Activated CD8-positive, alpha-beta memory T cell treated with anti-CD3 and anti-CD28 coated beads for 36 hours (primary cell): ENCODE data around the gene RPS10. TPM values are rescaled to one million over a fixed set of nuclear protein-coding genes. Genes with fewer than 3 reads are reported as not detected.

ENCODE experiments used
- CTCF ChIA-PET: fragments of 350-600 bp; sonication (Branson Sonifier 250); formaldehyde crosslinking; loops from one replicate; lab custom pipeline; 2021; ENCODE audit warnings: antibody characterized with exemption; lab: Charles Lee
- POLR2A ChIA-PET: fragments of 350-600 bp; sonication (Branson Sonifier 250); formaldehyde crosslinking; loops from one replicate; lab custom pipeline; 2021; ENCODE audit warnings: antibody characterized with exemption; lab: Charles Lee
- total RNA-seq, 2 experiments: library from RNA; stranded (reverse); gene quantifications; one replicate each; pipeline ENCODE4 v1.2.3, GENCODE V29; 2021

The RPS10 gene
- total RNA-seq, 2 experiments from 2014 or later: 2,077 to 2,110 TPM

DNA sequence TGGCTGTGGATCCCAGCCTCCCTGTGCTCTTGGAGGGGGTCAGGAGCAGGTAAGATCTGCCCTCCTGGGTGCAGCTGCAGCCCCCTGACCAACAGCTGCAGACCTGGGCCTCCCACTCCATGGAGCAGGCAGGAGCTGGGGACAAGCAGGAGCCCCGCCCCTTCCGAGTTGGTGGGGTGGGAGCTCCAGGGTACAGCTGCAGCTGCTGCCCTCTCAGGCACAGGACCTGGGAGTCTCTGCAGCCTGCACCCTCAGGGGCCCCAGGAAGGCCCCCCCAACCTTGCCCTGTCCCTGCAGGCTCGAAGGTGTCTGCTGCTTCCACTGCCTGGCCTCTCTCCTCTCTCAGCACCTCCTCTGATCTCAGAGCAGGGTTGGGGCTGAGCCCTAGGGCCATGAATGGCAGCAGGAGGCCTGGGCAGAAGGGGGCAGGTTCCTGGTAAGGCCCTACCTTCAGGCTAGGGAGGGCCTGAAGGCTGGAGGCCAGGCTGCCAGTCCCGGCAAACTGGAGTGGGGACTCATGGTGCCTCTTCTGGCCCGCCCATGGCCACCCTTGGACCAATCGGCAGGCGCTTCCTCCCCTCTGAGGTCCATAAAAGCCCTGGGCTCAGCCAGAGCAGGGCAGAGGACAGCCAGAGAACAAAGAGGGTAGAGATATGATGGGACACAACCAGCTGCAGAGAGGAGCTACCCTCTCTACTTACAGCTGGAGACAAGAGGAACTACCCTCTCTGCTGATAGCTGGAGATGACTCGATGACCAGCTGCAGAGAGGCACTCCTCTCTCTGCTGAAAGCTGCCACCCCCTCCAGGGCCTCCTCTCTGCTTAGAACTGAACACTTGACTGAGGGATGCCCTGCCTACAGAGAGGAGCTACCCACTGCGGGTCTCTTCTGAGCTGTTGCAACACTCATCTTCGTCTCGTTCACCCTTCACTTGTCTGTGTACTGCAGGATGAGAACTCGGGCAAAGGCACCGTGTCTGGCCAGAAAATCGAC lies 32.2 kb upstream of the RPS10 start:
- ChIA-PET CTCF (interaction anchor here (0.6 to 3.2 kb wide), 2 partner anchors 151 to 638 kb away, joined by 3 to 14 read pairs; no protein-coding TSS in a partner anchor), POLR2A (no interaction called here)

DNA sequence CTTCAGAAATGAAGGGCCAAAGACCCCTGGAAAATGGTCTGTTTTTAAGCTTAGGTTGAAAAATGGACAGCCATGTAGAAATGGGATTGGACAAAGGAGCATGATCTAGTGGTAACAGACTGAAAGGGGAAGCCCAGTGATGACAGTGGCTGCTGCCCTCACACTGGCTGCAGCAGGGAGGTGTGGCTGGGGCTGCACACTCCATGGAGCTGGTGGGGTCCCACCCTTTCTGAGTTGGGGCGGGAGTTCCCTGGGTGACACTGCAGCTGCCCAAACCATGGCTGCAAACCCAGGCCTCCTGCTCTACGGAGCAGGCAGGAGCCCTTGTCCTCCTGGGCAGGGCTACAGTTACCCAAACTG lies 31.5 kb upstream of the RPS10 start:
- ChIA-PET CTCF (interaction anchor here (0.6 to 3.2 kb wide), 2 partner anchors 152 to 638 kb away, joined by 3 to 14 read pairs; no protein-coding TSS in a partner anchor), POLR2A (no interaction called here)

DNA sequence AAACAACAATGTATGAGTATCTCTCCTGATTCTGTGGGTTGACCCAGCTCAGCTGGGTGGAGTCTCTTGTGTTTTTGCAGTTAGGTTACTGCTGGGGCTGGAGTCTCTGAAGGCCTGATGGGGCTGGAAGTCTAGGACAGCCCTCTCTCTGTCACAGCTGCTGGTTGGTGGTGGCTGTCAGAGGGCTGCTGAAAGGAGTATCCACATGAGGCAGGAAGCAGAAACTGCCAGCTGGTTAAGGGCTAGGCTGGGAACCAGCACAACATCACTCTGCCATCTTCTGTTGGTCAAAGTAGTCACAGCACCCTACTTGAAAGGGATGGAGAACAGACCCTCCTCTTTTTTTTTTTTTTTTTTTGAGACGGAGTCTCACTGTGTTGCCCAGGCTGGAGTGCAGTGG lies 30.0 kb upstream of the RPS10 start:
- POLR2A ChIA-PET: no interaction called here

DNA sequence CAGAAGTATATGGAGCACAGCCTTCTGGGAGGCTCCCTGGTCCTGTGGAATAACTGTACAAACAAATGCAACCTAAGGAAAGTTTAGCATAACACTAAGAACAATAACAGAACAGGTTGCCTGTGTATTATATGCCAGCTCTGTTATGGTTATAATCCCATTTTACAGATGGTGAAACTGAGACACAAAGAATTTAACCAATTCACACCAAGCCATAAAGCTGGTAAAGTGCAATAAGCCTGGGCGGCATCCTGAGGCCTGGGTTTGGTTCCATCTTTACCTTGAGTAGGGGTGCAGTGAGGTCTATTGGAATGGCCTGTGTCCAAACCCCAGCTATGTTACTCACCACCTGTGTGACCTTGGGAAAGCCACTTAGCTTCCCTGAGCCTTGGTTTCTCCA lies 25.3 kb upstream of the RPS10 start:
- POLR2A ChIA-PET: no interaction called here

More for the DNA sequence above, 30.0 kb upstream of the RPS10 start:
- CTCF ChIA-PET: interaction anchor here (1.9 kb wide), 1 partner anchor 207 kb away, joined by 4 read pairs; the partner anchor contains the start of gene SMIM29

DNA sequence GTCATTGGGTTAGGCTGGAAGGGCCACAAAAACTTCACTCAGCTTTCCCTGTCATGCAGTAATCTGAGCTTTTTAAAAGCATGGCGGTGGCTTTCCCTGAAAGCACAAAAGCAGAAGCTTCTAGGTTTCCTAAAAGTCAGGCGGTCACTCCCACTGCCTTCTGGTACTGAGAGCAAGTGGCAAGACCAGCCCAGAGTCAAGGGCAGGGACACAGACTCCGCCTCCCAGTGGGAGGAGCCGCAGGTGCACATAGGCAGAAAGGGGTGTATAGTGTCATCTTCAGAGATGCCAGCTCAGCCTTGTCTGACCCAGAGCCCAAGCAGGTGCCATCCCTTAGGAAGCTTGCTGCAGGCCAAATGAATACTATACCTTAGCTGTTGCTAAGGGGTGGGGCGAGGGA lies 22.0 kb upstream of the RPS10 start:
- ChIA-PET CTCF (no interaction called here), POLR2A (no interaction called here)

More for the DNA sequence above, 25.3 kb upstream of the RPS10 start:
- CTCF ChIA-PET: no interaction called here

DNA sequence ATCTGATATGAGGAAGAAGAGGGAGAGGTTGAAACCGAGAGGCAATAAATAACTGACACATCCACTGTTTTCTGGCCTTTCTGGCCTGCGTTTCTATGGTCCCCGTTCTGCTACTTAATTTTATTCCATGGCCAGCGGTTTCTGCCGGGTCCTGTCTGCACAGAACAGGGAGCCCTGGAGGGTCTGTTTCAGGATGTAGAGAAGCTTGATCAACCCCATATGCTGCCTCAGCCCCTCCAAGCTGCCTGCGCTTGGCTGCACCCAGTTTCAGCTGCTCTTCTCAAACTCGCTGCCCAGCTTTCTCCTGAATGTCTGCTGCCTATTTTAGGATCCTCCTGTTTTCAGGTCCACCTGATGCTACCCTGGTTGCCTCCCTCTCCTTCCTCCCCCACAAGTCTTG lies 21.5 kb upstream of the RPS10 start:
- CTCF ChIA-PET: no interaction called here
- POLR2A ChIA-PET: no interaction called here

DNA sequence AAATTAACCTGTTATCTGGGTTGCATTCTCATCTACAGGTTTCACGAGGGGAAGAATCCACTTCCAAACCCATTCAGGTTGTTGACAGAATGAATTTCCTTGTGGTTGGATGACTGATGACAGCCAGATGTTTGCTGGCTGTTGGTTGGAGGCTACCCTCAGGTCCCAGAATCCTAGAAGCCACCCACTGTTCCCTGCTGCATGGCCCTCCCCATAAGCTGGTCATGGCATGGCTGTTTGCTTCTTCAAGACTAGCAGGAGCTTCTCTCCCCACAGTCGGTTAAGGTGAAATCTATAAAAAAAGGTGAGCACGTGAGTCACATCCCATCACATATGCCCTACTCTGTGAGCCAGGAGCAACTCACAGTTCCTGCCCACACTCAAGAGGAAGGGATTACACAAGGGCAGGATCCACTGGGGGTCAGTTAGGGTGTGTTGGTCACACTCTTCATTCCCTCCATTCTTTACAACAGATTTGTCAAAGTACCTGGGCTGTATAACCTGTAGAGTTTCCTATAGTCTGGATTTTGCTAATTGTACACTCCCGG lies 19.5 kb upstream of the RPS10 start:
- ChIA-PET POLR2A (no interaction called here), CTCF (no interaction called here)

DNA sequence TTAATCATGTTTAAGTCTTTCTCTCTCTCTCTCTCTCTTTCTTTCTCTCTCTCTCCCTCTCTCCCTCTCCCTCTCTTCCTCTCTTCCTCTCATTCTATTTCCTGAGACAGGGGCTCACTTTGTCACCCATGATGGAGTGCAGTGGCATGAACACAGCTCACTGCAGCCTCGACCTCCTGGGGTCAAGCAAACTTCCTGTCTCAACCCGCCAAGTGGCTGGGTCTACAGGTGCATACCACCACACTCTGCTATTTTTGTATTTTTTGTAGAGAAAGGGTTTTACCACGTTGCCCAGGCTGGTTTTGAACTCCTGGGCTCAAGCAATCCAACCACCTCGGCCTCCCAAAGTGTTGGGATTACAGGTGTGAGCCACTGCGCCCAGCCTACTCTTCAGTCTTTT lies 15.7 kb upstream of the RPS10 start:
- ChIA-PET CTCF (no interaction called here), POLR2A (no interaction called here)

DNA sequence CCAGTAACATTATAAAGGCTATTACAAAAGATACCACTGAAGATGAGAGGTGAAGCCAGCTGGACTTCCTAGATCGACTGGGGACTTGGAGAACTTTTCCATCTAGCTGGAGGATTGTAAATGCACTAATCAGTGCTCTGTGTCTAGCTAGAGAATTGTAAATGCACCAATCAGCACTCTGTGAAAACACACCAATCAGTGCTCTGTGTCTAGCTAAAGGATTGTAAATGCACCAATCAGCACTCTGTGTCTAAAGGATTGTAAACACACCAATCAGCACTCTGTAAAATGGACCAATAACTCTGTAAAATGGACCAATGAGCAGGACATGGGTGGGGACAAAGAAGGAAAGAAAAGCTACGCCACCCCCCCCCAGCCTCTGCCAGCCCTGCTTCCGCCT lies 13.6 kb upstream of the RPS10 start:
- ChIA-PET POLR2A (no interaction called here), CTCF (interaction anchor here (0.6 kb wide), 1 partner anchor 889 kb away, joined by 3 read pairs; no protein-coding TSS in a partner anchor)

DNA sequence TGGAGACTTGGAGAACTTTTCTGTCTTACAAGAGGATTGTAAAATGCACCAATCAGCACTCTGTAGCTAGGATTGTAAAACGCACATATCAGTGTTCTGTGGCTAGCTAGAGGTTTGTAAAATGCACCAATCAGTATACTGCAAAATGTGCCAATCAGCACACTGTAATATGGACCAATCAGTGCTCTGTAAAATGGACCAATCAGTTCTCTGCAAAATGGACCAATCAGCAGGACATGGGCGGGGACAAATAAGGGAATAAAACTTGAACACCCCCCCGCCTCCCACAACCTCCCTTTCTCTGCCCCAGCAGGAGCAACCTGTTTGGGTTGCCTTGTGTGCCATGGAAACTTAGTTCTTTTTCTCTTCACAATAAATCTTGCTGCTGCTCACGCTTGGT lies 12.8 kb upstream of the RPS10 start:
- POLR2A ChIA-PET: no interaction called here
- CTCF ChIA-PET: no interaction called here

DNA sequence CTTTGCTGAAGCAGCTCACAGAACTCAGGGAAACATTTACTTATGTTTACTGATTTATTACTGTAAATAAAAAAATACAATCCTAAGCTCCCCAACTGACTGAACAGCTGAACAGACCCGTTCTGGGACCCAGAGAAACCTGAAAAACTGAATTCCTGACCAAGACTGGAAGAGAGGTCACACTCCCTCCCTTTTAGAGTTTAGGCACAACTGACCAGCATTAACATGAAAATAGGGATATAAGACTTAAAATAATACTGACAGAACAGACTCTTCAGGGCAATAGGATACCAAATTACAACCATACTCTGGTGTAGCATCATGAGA lies 11.7 kb upstream of the RPS10 start:
- POLR2A ChIA-PET: no interaction called here
- CTCF ChIA-PET: no interaction called here

DNA sequence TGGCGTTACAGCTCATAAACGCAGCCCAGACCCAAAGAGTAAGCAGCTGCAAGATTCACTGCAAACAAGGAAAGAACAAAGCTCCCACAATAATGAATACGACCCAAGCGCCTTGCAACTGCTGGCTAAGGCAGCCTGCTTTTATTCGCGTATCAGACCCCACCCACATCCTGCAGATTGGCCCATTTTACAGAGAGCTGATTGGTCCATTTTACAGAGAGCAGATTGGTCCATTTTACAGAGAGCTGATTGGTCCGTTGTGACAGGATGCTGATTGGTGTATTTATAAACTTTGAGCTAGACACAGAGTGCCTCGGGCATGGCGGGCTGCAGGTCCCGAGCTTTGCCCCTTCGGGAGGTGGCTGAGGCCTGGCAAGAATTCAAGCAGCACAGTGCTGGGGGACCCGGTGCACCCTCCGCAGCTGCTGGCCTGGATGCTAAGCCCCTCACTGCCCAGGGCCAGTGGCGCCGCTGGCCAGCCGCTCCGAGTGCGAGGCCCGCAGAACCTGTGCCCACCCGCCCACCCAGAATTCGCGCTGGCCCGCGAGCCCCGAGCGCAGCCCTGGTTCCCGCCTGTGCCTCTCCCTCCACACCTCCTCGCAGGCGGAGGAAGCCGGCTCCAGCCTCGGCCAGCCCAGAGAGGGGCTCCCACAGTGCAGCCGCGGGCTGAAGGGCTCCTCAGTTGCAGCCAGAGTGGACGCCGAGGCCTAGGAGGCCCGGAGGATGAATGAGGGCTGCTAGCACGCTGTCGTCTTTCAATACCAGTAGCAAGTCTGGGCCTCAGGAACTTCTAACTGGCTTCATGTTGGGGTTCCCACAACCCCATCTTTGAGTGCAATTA lies 11.2 kb upstream of the RPS10 start:
- ChIA-PET CTCF (no interaction called here), POLR2A (no interaction called here)

DNA sequence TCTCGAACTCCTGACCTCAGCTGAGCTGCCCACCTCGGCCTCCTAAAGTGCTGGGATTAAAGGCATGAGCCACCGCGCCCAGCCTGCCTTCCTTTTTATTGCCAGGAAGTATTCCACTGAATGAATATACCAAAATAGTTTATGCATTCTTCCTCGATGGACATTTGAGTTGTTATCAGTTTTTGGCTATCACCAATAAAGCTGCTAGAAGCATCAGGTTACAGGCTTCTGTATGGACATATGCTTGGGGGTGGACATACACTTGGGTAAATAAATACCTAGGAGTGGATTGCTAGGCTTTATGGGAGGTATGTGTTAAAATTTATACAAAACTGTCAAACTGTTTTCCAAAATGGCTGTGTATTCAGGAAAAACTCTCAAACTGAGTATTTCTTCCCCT lies 10.0 kb upstream of the RPS10 start:
- CTCF ChIA-PET: no interaction called here
- POLR2A ChIA-PET: interaction anchor here (0.6 kb wide), 1 partner anchor 20 kb away, joined by 4 read pairs; no protein-coding TSS in a partner anchor

DNA sequence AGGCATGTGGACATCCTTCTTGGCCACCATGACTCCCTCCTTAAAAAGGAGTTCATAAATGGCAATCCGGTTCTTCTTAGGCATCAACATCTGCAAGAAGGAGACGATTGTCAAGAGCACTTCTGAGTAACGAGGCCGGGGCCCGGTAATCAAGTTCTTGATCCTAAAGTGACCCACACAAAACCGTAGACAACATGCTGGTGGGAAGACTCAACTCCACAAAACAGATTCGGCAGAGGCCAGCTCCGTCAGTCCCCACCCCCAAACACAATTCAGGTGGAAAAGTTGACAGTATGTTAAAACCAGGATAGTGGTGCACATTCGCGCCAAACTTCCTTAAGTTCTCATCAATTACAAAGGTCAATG lies 754 bp downstream of the RPS10 start:
- ChIA-PET CTCF (interaction anchor here (0.9 to 1.4 kb wide), 2 partner anchors 10 to 176 kb away, joined by 3 to 6 read pairs; no protein-coding TSS in a partner anchor), POLR2A (interaction anchor here (0.6 to 1.3 kb wide), 3 partner anchors 188 to 844 kb away, joined by 3 to 7 read pairs (median 4); partner anchors contain the start of gene HMGA1)

DNA sequence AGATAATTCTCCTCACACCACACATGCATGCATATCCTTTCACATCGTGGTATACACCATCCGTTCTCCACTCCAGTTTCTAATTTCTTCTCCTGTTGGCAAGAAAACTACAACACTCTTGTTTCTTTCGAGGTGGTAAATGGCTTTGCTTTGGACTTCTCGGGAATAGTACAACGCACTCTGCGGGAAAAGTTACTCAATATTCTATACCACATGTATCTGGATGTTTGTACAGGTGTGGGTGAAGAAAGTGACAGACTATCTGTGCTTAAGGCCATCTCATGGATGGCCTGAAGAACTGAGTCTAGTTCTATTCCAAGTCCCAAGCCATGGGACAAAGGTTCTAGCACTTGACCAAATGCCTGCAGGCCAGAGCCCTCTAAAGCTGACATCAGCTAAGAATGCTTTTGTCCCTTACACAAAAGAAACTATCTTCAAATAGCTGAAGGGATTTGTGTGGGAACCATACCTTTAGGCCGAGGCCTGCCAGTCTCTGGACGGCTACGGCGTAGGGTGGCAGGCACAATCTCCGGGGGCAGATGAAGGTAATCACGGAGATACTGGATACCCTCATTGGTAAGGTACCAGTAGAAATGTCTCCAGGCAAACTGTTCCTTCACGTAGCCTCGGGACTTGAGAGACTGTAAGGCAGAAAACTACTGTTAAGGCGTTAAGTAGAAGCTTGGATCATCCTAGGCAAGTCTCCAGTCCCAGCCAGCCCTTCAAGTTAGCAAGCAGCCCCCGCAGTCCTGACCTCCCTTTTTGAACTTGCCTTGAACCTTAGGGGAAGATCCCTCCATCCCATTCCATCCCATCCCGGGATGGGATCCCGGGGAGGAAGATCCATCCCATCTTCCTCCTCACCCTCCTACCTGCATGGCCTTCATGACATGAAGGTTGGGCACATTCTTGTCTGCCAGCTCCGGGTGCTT lies 1.4 kb downstream of the RPS10 start:
- POLR2A ChIA-PET: interaction anchor here (0.6 to 1.3 kb wide), 5 partner anchors 31 to 843 kb away, joined by 3 to 7 read pairs (median 4); partner anchors contain the start of gene HMGA1
- CTCF ChIA-PET: interaction anchor here (0.9 to 1.4 kb wide), 4 partner anchors 9 to 261 kb away, joined by 3 to 6 read pairs (median 4); no protein-coding TSS in a partner anchor

DNA sequence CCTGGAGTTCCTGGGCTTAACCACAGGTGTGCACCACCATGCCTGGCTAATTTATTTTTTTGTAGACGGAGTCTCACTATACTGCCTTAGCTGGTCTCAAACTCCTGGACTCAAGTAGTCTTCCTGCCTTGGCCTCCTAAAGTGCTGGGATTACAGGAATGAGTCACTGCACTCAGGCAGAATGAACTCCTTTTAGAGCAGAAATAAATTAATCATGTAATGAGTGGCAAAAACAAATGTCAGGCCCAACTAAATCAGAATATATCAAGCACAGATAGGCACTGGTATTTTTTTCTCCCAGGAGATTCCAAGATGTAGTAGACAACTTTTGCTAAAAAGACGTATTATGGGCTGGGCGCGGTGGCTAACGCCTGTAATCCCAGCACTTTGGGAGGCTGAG lies 2.6 kb downstream of the RPS10 start:
- ChIA-PET POLR2A (interaction anchor here (1.0 to 1.1 kb wide), 2 partner anchors 30 to 33 kb away, joined by 3 to 4 read pairs; no protein-coding TSS in a partner anchor), CTCF (interaction anchor here (0.7 to 1.2 kb wide), 4 partner anchors 31 to 259 kb away, joined by 3 to 4 read pairs (median 4); partner anchors contain the start of gene NUDT3)

DNA sequence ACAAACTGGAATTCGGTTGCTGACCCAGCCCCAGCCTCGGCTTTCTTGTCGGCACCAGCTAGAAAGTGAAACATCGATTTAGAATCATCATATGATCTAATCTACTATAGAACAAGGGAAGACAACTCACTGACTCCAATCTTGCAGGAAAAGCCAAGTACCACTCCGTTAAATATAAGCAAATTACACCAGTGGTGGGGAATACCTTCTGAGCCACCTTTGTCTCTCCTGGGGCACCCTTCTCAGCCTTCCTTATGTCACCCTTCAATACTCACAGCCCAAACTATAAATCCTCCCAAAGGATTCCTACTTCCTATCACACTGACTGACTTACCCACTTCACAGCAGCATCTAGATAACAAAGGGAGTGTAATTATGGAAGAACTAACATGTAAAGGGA lies 7.5 kb downstream of the RPS10 start:
- ChIA-PET POLR2A (no interaction called here), CTCF (interaction anchor here (4.9 kb wide), 1 partner anchor 169 kb away, joined by 32 read pairs; the partner anchor contains the start of gene SMIM29)

DNA sequence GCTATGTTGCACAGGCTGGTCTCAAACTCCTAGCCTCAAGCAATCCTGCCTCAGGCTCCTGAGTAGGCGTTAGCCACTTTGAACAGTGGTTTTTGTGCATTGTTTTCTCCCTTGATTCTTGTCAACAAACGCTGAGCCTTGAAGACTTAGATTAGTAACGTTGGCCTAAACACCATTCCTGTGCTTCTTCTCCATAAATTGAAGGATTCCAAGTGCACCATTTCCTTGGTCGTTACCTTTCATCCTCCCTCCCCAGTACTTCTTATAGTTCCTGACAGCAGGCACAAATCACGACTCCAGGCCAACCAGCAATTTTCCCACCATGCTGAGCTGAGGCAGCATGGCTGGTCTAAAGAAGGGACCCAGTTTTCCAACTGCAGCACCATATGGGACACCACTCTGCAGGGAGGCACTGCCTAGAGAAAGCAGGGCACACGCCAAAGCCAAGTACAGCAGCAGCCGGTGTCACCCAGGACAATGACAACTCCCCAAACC lies 8.9 kb downstream of the RPS10 start:
- POLR2A ChIA-PET: interaction anchor here (0.6 to 1.0 kb wide), 3 partner anchors 9 to 510 kb away, joined by 5 to 10 read pairs (median 8); no protein-coding TSS in a partner anchor

More for the DNA sequence above, 8.9 kb downstream of the RPS10 start:
- CTCF ChIA-PET: interaction anchor here (1.3 to 4.9 kb wide), 2 partner anchors 168 to 253 kb away, joined by 4 to 32 read pairs; partner anchors contain the start of gene SMIM29
